ENCODE results near the gene RASAL2.

RASAL2 gene

DNA sequence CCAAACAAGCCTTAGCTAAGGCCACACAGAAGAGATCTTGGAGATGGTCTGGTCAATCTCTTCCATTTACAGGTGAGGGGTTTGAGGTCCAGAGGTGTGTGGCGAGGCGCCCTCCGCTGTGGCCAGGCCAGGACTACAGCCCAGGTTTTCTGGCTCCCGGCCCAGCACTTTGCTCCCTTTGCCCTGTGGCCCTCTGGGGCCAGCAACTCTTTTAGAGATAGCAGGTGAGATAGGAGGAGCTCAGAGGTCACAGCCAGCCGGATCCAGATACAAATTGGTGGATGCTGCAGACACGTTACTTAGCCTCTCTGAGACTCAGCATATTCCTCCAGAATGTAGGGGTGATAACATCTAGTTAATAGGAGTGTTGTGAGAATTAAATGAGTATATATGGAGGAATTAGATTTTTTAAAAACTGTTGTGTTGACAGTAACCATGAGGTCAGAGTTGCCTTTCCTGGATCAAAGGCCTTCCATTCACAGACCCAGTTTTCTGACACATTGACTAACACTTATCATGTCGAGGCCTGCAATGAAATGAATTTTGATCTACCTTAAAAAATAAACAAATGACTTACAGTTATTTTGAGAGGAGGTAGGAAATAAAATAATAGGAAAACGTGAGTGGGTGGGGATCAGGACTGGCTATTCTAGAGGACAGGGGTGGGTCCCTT lies 435.6 kb downstream of the RASAL2 start:
- DNase-seq: no peak

DNA sequence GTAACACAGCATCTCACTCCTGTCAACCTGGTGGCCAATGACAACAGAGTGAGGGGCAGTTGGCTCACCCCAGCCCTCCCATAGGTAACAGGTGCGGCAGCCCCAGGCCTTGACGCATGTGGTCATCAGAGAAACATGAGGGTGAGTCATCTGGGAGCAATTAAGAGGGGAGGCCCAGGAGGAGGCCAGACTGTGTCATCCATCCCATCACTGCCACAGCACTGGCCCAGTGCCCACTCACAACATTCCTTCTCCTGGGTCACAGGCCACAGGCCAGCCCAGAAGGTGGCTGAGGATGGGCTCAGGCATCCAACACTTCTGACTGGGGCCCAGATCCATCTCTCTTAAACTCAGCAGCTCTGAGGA lies 436.1 kb downstream of the RASAL2 start:
- DNase-seq: no peak

DNA sequence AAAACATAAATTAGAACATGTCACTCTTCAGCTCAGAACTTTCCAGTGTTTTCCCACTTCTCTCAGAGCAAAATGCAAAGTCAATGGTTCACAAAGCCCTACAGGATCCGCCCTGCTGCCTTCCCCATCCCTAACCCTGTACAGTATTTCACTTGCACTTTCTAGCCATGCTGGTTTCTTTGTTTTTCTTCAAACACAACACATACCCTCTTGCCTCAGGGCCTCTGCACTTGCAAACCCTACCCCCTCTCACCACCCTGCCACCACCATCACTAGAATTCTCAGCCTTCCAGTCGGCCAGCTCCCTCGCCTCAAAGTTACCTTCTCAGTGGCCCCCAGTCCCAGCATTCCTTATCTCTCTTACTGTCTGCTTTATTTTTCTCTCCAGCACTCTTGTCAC lies 436.6 kb downstream of the RASAL2 start:
- DNase-seq: no peak

DNA sequence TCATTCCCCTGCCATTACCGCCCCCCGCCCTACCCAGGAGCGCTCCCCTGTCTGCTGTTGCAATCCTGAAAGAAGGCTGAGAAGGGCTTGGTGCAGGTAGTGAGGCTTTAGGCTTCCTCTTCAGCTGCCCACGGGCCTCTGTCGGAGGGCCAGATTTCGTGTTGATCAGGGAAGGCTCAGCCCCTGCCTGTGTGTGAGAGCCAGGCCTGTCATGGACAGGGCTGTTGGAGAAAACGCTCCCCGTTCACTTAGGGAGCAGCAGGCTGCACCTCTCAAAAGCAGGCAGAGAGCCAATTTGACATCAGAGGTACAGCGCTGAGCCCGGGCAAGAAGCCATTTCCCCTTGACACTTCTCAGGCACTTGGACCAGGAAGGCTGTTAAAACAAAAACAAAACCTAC lies 438.0 kb downstream of the RASAL2 start:
- DNase-seq: peak; percentile 83

DNA sequence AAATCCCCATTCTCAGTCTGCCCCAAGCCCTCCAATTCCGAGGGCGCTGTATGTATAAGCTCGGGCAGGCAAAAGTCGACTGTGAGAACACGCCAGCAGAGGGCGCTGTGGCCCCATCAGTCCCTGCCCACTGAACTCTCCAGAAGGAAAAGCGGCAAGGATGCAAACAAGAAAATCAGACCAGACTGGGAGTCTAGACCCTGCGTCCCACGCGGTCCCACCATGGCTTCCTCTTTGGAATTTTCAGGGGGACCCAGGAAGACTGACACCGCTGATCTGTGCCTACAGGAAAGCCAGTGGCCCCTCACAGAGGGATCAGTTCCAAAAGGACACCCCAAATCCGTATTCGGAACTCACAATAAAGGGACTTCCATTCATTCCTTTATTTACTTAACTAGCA lies 438.5 kb downstream of the RASAL2 start:
- no peak for DNase-seq

DNA sequence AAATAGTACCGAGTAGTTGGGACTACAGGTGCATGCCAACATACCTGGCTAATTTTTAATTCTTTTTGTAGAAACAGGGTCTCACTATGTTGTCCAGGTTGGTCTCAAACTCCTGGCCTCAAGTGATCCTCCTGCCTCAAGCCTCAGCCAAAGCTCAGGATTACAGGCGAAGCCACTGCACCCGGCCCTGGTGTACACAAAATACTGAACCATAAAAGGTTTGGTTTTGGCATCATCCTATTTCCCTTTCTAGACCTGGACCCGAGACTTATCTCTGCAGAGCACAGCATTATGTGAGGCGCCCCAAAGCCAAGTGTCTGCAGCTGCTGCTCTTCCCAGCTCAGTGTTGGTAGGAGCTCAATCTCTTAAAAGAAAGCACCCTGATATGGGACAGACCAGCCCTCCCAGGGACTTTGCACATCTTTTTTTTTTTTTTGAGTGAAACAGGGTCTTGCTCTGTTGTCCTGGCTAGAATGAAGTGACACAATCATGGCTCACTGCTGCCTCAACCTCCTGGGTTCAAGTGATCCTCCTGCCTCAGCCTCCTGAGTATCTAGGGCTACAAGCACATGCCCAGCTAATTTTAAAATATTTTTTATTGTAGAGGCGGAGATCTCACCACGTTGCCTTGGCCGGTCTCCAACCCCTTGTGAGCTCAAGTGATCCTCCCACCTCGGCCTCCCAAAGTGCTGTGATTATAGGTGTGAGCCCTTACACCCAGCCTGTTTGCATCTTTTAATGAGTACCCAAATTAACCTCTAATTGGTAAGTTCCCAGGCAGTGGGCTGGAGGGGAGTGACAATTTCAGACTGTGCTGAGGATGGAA lies 439.4 kb downstream of the RASAL2 start:
- no peak for DNase-seq

Measured in DMS79 treated with DMSO at 0.1 percent for 48 hours (cell line).